ENCODE measurements around the gene C1QTNF8. TPM values are rescaled to one million over a fixed set of nuclear protein-coding genes. Genes with fewer than 3 reads are reported as not detected.

C1QTNF8 gene
- polyA plus RNA-seq, 1 donor (not counting 4 experiments of a cell fraction or from before 2014, with no cell fraction given), result not detected

- H4K20me1 ChIP-seq (ENCODE audit: control insufficient read depth, extremely low read depth, insufficient read depth, low read length), result no peaks in the 10 kb centered on the region
- H3K27me3 ChIP-seq (ENCODE audit: control insufficient read depth, extremely low read depth, insufficient read depth, low read length), result peaks cover 30% of the 10 kb centered on the region
- no peak overlapping the region for H3K9ac ChIP-seq (ENCODE audit: control insufficient read depth, extremely low read depth, insufficient read depth, low read length)
- H3K4me3 ChIP-seq (ENCODE audit: control insufficient read depth in 2 of 3, extremely low read depth in 1 of 3, insufficient read depth in 2 of 3, low read depth in 1 of 3, low read length in 3 of 3), result no peak overlapping the region
- TF ChIP-seq EZH2 (IDR thresholded peaks at IDR 0.05; ENCODE audit: low read length), result no peak
- TF ChIP-seq, protein P1, sequence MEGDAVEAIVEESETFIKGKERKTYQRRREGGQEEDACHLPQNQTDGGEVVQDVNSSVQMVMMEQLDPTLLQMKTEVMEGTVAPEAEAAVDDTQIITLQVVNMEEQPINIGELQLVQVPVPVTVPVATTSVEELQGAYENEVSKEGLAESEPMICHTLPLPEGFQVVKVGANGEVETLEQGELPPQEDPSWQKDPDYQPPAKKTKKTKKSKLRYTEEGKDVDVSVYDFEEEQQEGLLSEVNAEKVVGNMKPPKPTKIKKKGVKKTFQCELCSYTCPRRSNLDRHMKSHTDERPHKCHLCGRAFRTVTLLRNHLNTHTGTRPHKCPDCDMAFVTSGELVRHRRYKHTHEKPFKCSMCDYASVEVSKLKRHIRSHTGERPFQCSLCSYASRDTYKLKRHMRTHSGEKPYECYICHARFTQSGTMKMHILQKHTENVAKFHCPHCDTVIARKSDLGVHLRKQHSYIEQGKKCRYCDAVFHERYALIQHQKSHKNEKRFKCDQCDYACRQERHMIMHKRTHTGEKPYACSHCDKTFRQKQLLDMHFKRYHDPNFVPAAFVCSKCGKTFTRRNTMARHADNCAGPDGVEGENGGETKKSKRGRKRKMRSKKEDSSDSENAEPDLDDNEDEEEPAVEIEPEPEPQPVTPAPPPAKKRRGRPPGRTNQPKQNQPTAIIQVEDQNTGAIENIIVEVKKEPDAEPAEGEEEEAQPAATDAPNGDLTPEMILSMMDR (optimal IDR thresholded peaks at IDR 0.05 in 1 of 3, IDR thresholded peaks at IDR 0.05 in 1 of 3, conservative IDR thresholded peaks at IDR 0.05 in 1 of 3; ENCODE audit: extremely low read depth in 1 of 3, insufficient read depth in 2 of 3, low read length in 3 of 3), result no peak
- H3K9me1 ChIP-seq (ENCODE audit: control insufficient read depth, extremely low read depth, insufficient read depth, low read length), result no peaks in the 10 kb centered on the region
- no peaks in the 10 kb centered on the region for H3K36me3 ChIP-seq (ENCODE audit: control insufficient read depth in 2 of 2, extremely low read depth in 1 of 2, insufficient read depth in 2 of 2, low read length in 2 of 2)
- dilution Hi-C loops (cut with MboI; ENCODE audit: extremely low pct_ligation_motif_present, low sequenced_read_pairs), result no loop called here
- DNase-seq (ENCODE audit: low read depth, low spot score), result no peak
- no peak overlapping the region for H3K27ac ChIP-seq (ENCODE audit: control insufficient read depth, insufficient read depth, low read length)
- no peaks in the 10 kb centered on the region for H3K79me2 ChIP-seq (ENCODE audit: control insufficient read depth, insufficient read depth, low read length)
- no peak for FAIRE-seq
- H3K4me2 ChIP-seq (ENCODE audit: control insufficient read depth, extremely low read depth, insufficient read depth, low read depth, low read length), result no peak overlapping the region
- peaks cover under 1% of the 10 kb centered on the region for H3K4me1 ChIP-seq (ENCODE audit: control insufficient read depth, extremely low read depth, insufficient read depth, low read length)
- H3K9me3 ChIP-seq (ENCODE audit: control insufficient read depth, low read depth, low read length), result no peaks in the 10 kb centered on the region
- no peak overlapping the region for H2AFZ ChIP-seq (ENCODE audit: control insufficient read depth, low read length)
Observed at GRCh38 chr16:1042866-1043265, 53.2 kb downstream of the C1QTNF8 start.

- dilution Hi-C loops (cut with MboI; ENCODE audit: extremely low pct_ligation_motif_present, low sequenced_read_pairs), result no loop called here
- Histone ChIP-seq H3K27ac (ENCODE audit: control insufficient read depth, insufficient read depth, low read length) (no peak overlapping the region), H3K4me2 (ENCODE audit: control insufficient read depth, extremely low read depth, insufficient read depth, low read depth, low read length) (no peak overlapping the region), H3K36me3 (ENCODE audit: control insufficient read depth in 2 of 2, extremely low read depth in 1 of 2, insufficient read depth in 2 of 2, low read length in 2 of 2) (no peaks in the 10 kb centered on the region), H3K27me3 (ENCODE audit: control insufficient read depth, extremely low read depth, insufficient read depth, low read length) (peaks cover 33% of the 10 kb centered on the region), H3K9me1 (ENCODE audit: control insufficient read depth, extremely low read depth, insufficient read depth, low read length) (no peaks in the 10 kb centered on the region), H3K4me3 (ENCODE audit: control insufficient read depth in 2 of 3, extremely low read depth in 1 of 3, insufficient read depth in 2 of 3, low read depth in 1 of 3, low read length in 3 of 3) (no peak overlapping the region), H3K9ac (ENCODE audit: control insufficient read depth, extremely low read depth, insufficient read depth, low read length) (no peak overlapping the region), H4K20me1 (ENCODE audit: control insufficient read depth, extremely low read depth, insufficient read depth, low read length) (no peaks in the 10 kb centered on the region), H3K79me2 (ENCODE audit: control insufficient read depth, insufficient read depth, low read length) (no peaks in the 10 kb centered on the region), H2AFZ (ENCODE audit: control insufficient read depth, low read length) (no peak overlapping the region), H3K4me1 (ENCODE audit: control insufficient read depth, extremely low read depth, insufficient read depth, low read length) (peaks cover 6% of the 10 kb centered on the region), H3K9me3 (ENCODE audit: control insufficient read depth, low read depth, low read length) (no peaks in the 10 kb centered on the region)
- TF ChIP-seq, protein P1 (optimal IDR thresholded peaks at IDR 0.05 in 1 of 3, IDR thresholded peaks at IDR 0.05 in 1 of 3, conservative IDR thresholded peaks at IDR 0.05 in 1 of 3; ENCODE audit: extremely low read depth in 1 of 3, insufficient read depth in 2 of 3, low read length in 3 of 3), result no peak
- TF ChIP-seq EZH2 (IDR thresholded peaks at IDR 0.05; ENCODE audit: low read length), result no peak
- FAIRE-seq (no peak), DNase-seq (ENCODE audit: low read depth, low spot score) (no peak)
Observed at GRCh38 chr16:1042049-1042744, 53.8 kb downstream of the C1QTNF8 start.
